ENCODE data around the gene TRAF2.

DNA sequence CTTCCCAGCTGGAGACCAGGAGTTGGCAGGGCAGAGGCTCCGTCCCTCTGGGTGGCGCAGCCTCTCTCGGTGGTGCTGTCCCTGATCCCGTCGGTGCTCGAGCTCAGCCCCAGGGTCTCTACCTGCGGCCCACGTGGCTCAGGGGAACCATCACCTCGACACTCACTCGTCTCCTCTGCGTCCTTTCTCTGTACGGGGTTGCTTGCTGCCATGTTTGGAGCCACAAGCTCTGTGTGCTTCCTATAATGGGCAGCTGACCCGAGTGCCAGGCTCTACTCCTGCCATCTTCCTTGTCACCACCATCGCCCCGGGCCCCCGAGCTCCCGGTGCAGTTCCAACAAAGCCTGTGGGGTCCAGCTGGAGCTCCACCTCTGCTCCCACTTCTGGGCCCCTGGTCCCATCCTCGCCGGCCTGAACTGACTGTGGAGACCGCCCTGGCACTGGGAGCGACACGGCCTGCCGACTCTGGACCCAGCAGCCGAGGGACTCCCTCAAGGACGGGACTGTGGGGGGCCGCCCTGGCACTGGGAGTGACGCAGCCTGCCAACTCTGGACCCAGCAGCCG lies 53.2 kb downstream of the TRAF2 start:
- TF ChIP-seq, protein P1, sequence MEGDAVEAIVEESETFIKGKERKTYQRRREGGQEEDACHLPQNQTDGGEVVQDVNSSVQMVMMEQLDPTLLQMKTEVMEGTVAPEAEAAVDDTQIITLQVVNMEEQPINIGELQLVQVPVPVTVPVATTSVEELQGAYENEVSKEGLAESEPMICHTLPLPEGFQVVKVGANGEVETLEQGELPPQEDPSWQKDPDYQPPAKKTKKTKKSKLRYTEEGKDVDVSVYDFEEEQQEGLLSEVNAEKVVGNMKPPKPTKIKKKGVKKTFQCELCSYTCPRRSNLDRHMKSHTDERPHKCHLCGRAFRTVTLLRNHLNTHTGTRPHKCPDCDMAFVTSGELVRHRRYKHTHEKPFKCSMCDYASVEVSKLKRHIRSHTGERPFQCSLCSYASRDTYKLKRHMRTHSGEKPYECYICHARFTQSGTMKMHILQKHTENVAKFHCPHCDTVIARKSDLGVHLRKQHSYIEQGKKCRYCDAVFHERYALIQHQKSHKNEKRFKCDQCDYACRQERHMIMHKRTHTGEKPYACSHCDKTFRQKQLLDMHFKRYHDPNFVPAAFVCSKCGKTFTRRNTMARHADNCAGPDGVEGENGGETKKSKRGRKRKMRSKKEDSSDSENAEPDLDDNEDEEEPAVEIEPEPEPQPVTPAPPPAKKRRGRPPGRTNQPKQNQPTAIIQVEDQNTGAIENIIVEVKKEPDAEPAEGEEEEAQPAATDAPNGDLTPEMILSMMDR (conservative IDR thresholded peaks at IDR 0.05 in 1 of 2, IDR thresholded peaks at IDR 0.05 in 1 of 2; ENCODE audit: extremely low read depth in 1 of 2, insufficient read depth in 1 of 2, low read depth in 1 of 2, low read length in 2 of 2) = no peak
- no peak for TF ChIP-seq EZH2 (IDR thresholded peaks at IDR 0.05; ENCODE audit: borderline replicate concordance, low read length)
